Astrocyte of the spinal cord (primary cell): ENCODE results near the gene ANGPTL7.
A peak's percentile ranks its signal among the peaks of the same experiment; 100 is the strongest.

Experiments used
- DNase-seq: peaks from one replicate; pipeline ENCODE4 v3.0.0; 2011; ENCODE audit warnings: low read depth, low spot score
- H3K4me3 ChIP-seq: 2 replicates; pipeline ENCODE4 v1.5.1; 2011; ENCODE audit warnings: low read depth, mild to moderate bottlenecking, low read length, moderate library complexity
- CTCF ChIP-seq: IDR thresholded peaks from 2 replicates; pipeline ENCODE4 v1.5.1; 2012; ENCODE audit warnings: low read depth, mild to moderate bottlenecking, low read length, inconsistent platforms
- in situ Hi-C: cut with HindIII; loops from 2 replicates; pipeline ENCODE4 v1.10.0; 2017; ENCODE audit warnings: low sequenced_read_pairs

Gene ANGPTL7

GRCh38 chr1:11147197-11147770 is 41.9 kb upstream of the ANGPTL7 start:
- no peak for TF ChIP-seq CTCF
- in situ Hi-C loops = no loop called here
- H3K4me3 ChIP-seq = no peak overlapping the region
- DNase-seq = peak; percentile 9

DNA sequence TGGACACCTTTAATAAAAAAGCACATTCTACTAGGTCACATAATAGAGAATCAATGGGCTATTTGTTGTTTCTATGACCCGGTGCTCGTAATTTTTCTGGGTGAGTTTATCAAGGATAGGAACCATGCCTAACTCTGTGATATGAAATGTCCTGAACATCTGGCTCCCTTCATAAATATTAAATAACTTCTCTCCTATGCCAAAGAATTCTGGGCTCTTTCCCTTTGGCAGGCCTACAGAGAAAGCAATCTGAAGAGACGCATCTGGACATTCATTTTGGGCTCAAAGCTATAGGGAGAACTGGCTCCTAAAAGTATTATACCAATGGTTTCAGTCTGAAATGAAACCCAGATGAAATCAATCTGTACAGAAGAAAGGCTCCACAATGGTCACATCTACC is 38.8 kb upstream of the ANGPTL7 start:
- no peak for DNase-seq
- H3K4me3 ChIP-seq = no peak overlapping the region
- TF ChIP-seq CTCF = no peak
- in situ Hi-C loops = no loop called here

- no peak for DNase-seq
- in situ Hi-C loops = no loop called here
- no peak for TF ChIP-seq CTCF
- H3K4me3 ChIP-seq = no peak overlapping the region
Observed at GRCh38 chr1:11151114-11151513, 38.0 kb upstream of the ANGPTL7 start.

DNA sequence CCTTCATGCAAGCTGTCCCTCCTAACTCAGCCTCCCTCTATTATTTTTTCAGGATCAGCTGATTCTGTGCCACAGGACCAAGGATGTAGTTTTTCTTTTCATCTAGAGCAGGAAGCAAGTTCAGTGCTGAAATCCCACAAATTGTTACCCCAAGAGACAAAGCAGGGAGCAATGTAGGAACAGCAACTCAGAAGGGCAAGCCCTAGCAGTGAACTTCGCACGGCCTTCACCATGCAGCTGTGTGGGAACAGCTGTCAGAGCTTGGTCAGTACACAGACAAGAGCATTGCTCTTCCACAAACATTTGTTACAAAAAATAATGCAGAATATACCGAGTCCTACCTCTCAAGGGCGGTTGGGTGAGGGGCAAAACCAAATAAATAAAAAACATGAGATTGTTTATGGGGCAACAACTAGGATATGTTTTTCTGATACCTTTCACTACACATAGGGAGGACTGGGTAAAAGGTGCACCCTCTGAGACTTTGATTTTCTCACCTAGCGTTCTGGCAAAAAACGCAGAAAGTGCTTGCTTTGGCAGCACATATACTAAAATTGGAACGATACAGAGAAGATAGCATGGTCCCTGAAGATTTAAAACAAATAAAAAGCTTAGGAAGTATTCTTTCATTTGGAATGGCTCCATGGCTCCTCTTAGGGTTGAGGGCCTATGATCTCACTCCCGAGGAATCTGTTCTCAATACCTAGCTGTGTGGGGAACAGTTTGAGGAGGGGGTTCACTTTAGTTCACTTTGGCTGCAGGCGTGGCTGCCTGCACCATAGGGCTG is 37.1 kb upstream of the ANGPTL7 start:
- in situ Hi-C loops = no loop called here
- DNase-seq = peak; percentile 40
- no peak overlapping the region for H3K4me3 ChIP-seq
- no peak for TF ChIP-seq CTCF

DNA sequence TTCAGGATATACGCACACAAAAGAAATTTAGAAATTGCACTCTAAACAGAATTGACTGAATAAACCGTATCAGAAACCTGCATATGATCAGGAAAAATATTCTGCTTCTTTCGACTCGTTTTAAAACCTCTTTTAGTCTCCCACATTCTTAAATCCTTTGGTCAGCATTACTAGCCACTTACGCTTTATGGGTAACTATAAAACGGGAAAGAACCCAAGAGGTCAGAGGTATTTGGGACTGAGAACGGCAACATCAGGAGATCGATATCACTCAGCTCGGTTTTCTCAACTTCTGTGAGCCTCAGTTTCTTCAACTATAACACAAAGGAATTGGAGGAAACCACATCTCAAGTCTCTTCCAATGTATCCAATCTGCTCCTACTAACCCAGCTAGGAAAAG is 36.4 kb upstream of the ANGPTL7 start:
- H3K4me3 ChIP-seq = no peak overlapping the region
- in situ Hi-C loops = no loop called here
- no peak for DNase-seq
- TF ChIP-seq CTCF = no peak

- in situ Hi-C loops = no loop called here
Observed at GRCh38 chr1:11153184-11153583, 36.0 kb upstream of the ANGPTL7 start.

More at GRCh38 chr1:11153184-11153583, 36.0 kb upstream of the ANGPTL7 start:
- no peak for TF ChIP-seq CTCF
- DNase-seq = no peak
- H3K4me3 ChIP-seq = no peak overlapping the region
